ENCODE measurements around the gene GTF2A2.

GTF2A2 gene

GRCh38 chr15:59611276-59612260 lies 45.7 kb downstream of the GTF2A2 start, which contains the start of gene GCNT3:
Gene GCNT3 (plus strand): TSS chr15:59611783. CDS start chr15:59618239, 6,456 bp downstream.
- TF ChIP-seq CTCF (IDR thresholded peaks at IDR 0.05), result no peak

GRCh38 chr15:59609730-59610712 lies 47.3 kb downstream of the GTF2A2 start:
- TF ChIP-seq CTCF (IDR thresholded peaks at IDR 0.05), result no peak

GRCh38 chr15:59605994-59606393 lies 51.3 kb downstream of the GTF2A2 start:
- TF ChIP-seq CTCF (IDR thresholded peaks at IDR 0.05), result no peak

GRCh38 chr15:59598461-59598860 lies 58.9 kb downstream of the GTF2A2 start:
- TF ChIP-seq CTCF (IDR thresholded peaks at IDR 0.05), result no peak

GRCh38 chr15:59596640-59597039 lies 60.7 kb downstream of the GTF2A2 start:
- TF ChIP-seq CTCF (IDR thresholded peaks at IDR 0.05), result no peak

GRCh38 chr15:59595434-59595915 lies 61.8 kb downstream of the GTF2A2 start:
- no peak for TF ChIP-seq CTCF (IDR thresholded peaks at IDR 0.05)

GRCh38 chr15:59594991-59595390 lies 62.3 kb downstream of the GTF2A2 start:
- no peak for TF ChIP-seq CTCF (IDR thresholded peaks at IDR 0.05)

All from LNCAP (cell line).